Measurements from ENCODE around the gene ENAM.
A peak's percentile ranks its signal among the peaks of the same experiment; 100 is the strongest.
"Not testable (repeated sequence)": the region's sequence is repeated elsewhere in the genome, so short reads cannot be mapped to it uniquely, and the experiment has no call there.

Gene ENAM

GRCh38 chr4:70680934-70681333 lies 52.4 kb downstream of the ENAM start:
- DNase-seq = no peak

GRCh38 chr4:70681704-70682103 lies 53.2 kb downstream of the ENAM start:
- no peak for DNase-seq

- DNase-seq = not testable (repeated sequence)
Measured at GRCh38 chr4:70682142-70682541, 53.6 kb downstream of the ENAM start.

GRCh38 chr4:70687392-70687791 lies 58.8 kb downstream of the ENAM start:
- no peak for DNase-seq

GRCh38 chr4:70687821-70688794 lies 59.6 kb downstream of the ENAM start, which contains the start of gene UTP3:
UTP3 (plus strand) TSS chr4:70688532; CDS start chr4:70688678, 146 bp downstream.
- DNase-seq = peak; percentile 93

GRCh38 chr4:70688795-70689231 lies 60.3 kb downstream of the ENAM start:
- no peak for DNase-seq

GRCh38 chr4:70691661-70692060 lies 63.1 kb downstream of the ENAM start:
- DNase-seq = no peak

- not testable (repeated sequence) for DNase-seq
Measured at GRCh38 chr4:70694633-70695032, 66.1 kb downstream of the ENAM start.

All from activated CD4-positive, alpha-beta T cell treated with anti-CD3 and anti-CD28 coated beads, Interleukin-2, amount 50 U/mL, for 1 hour (primary cell).